CD4-positive, alpha-beta T cell treated with Interleukin-6 at 100 ng/mL for 8 hours (primary cell): Measurements from ENCODE around the gene S100A9.
"Not testable (repeated sequence)": the region's sequence is repeated elsewhere in the genome, so short reads cannot be mapped to it uniquely, and the experiment has no call there.

ENCODE experiments used
- DNase-seq: peaks from one replicate; pipeline ENCODE4 v3.0.0-alpha.2; 2020; ENCODE audit warnings: mixed read lengths, low spot score

Gene S100A9

DNA sequence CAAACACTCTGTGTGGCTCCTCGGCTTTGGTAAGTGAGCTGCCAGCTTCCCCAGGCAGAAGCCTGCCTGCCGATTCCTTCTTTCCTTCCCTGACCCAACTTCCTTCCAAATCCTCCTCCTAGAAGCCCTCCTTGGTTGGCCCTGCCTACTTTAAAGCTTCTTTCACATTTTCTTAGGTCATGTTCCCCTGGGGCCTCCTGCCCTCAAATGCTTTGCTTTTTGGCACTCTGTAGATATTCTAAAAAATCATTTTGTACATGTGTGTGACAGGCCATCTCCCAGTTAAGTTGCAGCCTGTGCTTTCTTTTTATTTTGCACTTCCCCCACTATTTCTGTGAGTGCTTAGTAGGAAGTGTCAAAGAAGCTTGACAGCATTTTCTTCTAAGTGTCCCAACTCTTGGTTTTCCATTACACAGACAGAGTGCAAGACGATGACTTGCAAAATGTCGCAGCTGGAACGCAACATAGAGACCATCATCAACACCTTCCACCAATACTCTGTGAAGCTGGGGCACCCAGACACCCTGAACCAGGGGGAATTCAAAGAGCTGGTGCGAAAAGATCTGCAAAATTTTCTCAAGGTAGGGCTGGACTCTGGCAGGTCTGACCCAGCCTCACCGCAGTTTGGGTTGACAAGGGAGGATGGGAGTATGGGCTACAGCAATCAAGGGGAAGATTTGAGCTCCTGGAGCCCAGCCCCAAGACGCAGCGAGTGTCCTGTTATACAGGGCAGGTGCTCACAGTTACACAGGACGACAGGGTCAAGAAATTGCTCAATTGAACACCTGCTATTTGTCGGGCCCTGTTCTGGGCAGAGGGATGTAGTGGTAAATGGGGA is at the start of gene S100A9:
Gene S100A9 (plus strand): TSS at position 2 of the 838 bp plus-strand sequence. CDS start 430 bp downstream, at position 432.
- DNase-seq = no peak

- DNase-seq = no peak
Measured at GRCh38 chr1:153308540-153308939, 49.1 kb upstream of the S100A9 start.

DNA sequence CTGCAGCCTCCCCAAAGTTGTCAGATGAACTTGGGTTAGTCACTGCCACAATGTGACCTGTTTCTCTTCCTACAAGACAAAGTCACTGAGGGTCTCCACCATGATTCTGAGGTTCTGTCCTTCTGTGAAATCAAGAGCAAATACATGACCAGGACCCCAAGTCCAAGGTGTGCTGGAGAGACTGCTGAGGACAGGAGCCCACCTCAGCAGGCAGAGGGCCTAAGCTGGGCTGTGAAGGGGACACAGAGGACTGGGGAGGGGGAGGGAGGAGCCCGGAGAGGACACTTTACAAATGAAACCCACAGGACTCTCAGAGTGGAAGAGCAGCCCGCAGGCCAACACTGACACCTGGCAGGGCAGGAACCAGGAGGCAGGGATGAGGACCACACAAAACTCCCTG is 48.2 kb upstream of the S100A9 start:
- DNase-seq = no peak

- DNase-seq = no peak
Measured at GRCh38 chr1:153310526-153310925, 47.1 kb upstream of the S100A9 start.

- DNase-seq = no peak
Measured at GRCh38 chr1:153312570-153313186, 45.0 kb upstream of the S100A9 start, which contains the start of gene PGLYRP3. TSS of gene PGLYRP3 (minus strand) at chr1:153312952. CDS start at chr1:153310665, 2,287 bp downstream.

- DNase-seq = no peak
Measured at GRCh38 chr1:153313288-153313687, 44.4 kb upstream of the S100A9 start.

- not testable (repeated sequence) for DNase-seq
Measured at GRCh38 chr1:153314388-153314787, 43.3 kb upstream of the S100A9 start.

DNA sequence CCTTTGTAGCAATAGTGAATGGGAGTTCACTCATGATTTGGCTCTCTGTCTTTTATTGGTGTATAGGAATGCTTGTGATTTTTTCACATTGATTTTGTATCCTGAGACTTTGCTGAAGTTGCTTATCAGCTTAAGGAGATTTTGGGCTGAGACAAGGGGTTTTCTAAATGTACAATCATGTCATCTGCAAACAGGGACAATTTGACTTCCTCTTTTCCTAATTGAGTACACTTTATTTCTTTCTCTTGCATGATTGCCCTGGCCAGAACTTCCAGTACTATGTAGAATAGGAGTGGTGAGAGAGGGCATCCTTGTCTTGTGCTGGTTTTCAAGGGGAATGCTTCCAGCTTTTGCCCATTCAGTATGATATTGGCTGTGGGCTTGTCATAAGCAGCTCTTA is 41.6 kb upstream of the S100A9 start:
- not testable (repeated sequence) for DNase-seq

GRCh38 chr1:153318145-153318544 is 39.5 kb upstream of the S100A9 start:
- DNase-seq = not testable (repeated sequence)

DNA sequence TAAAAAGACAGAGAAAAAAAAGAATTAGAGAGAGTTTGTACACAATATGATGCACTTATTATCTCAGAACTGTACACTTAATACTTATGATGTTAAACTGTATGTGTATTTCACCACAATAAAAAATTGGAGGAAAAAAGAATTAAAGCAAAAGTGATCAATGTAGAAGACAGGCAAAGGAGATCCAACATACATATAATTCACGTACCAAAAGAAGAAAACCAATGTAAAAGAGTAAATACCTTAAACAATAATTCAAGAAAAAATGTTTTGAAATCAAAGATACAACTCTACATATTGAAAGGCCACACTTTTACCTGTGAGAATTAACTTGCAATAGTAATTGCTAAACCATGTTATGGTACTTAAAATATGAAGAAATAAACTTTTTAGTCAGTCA is 35.1 kb upstream of the S100A9 start:
- DNase-seq = no peak

DNA sequence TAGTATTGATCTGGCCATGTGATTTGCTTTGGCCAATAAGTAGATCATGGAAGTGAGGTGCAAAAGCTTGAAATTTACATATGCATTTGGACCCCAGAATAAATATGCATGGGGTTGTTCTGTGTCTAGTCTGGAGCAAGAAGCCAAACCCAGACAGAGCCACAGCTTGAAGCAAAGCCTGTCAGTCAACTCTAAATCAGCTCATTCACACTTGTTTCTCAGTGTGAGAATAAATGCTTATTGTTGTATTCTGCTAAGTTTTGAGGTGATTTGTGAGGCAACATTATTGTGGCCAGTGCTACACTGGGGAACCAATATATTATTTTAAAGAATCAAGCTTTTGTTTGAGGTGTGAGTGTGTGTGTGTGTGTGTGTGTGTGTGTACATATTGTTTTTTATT is 32.7 kb upstream of the S100A9 start:
- DNase-seq = no peak

- DNase-seq = no peak
Measured at GRCh38 chr1:153333902-153334301, 23.8 kb upstream of the S100A9 start.

DNA sequence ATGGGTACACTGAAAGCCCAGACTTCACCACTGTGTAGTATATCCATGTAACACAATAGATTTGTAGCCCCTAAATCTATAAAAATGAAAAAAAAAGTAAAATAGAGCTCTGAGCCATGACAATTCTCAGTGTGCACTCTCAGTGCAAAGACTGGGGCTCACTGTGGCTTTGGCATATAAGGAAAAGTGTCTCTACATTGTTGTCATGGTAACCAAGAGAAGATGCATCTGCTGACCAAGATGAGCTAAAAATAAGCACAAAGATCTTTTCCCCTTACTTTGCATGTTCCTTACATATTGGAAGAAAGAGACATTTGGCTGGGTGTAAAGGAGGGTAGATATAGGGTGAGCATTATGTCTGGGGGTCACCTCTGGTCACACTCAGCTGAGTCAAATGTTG is 21.0 kb upstream of the S100A9 start:
- no peak for DNase-seq

- DNase-seq = no peak
Measured at GRCh38 chr1:153337980-153338853, 19.4 kb upstream of the S100A9 start.

- no peak for DNase-seq
Measured at GRCh38 chr1:153339802-153340201, 17.9 kb upstream of the S100A9 start.

GRCh38 chr1:153340356-153340755 is 17.3 kb upstream of the S100A9 start:
- DNase-seq = no peak

DNA sequence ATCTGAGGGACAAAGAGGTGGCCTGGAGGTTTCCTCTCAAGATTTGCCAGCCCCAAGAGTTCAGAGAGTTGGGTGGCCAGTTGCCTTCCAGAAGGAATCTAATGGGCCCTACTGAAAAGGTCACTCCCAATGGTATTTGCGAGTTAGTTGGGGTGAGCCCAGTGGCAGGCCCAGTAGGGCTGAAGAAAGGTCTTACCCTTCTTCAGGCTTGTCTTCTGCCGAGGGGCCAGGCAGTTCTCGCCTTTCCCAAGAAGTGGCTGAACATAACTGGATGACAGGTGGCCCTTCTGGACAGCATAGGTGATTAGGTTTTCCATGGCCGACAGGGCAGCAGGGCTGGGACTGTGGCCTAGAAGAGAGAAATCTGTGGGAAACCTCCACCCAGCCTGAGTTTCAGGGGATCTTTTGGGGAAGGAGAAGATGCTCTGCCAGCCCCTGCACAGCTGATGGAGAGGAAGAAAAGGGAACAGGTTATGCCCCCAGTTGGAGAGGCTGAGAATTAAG is 16.2 kb upstream of the S100A9 start:
- DNase-seq = no peak

DNA sequence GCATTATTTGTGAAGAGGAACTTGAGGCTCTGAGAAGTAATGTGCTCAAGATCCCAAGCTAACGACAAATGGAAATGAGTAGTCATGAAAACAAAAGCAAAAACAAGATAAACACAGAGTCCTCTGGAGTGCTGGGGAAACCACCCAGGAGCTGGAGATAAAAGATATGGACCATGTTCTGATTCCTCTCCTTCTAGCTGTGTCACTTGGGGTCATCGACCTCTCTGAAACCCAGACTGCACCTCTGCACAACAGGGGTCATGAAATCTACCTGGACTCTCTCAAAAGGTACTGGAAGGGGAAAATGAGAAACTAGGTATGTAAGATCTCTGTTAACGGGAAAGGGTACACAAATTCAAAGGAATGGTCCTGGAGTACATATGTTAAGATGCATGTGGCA is 15.5 kb upstream of the S100A9 start:
- no peak for DNase-seq

GRCh38 chr1:153343040-153343681 is 14.5 kb upstream of the S100A9 start:
- no peak for DNase-seq

GRCh38 chr1:153343811-153344717 is 13.6 kb upstream of the S100A9 start:
- DNase-seq = no peak

- DNase-seq = no peak
Measured at GRCh38 chr1:153344718-153345025, 13.0 kb upstream of the S100A9 start.
